ENCODE measurements around the gene ROCK2. TPM values are rescaled to one million over a fixed set of nuclear protein-coding genes. Genes with fewer than 3 reads are reported as not detected.

ROCK2 gene
- total RNA-seq, 4 donors from 2014 or later, result 18.0 to 34.8 (median 23.2) TPM

DNA sequence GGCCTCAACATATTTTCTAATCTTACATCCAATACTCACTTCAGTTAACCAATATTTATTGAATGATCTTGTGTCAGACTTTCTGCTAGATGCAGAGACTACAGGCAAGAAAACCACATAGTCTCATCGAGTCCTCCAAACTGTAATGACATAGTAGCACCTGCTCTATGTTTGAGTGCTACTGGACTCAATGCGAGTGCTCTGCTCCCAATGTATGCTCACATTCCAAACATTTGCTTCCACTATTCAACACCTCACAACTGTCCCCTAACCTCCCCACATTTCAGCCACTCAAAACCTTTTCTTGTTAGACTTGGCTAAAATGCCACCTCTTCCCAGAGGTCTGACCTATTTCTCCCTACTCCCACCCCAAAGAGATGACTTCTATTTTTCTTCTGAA lies 124.0 kb downstream of the ROCK2 start:
- TF ChIP-seq, protein P1, sequence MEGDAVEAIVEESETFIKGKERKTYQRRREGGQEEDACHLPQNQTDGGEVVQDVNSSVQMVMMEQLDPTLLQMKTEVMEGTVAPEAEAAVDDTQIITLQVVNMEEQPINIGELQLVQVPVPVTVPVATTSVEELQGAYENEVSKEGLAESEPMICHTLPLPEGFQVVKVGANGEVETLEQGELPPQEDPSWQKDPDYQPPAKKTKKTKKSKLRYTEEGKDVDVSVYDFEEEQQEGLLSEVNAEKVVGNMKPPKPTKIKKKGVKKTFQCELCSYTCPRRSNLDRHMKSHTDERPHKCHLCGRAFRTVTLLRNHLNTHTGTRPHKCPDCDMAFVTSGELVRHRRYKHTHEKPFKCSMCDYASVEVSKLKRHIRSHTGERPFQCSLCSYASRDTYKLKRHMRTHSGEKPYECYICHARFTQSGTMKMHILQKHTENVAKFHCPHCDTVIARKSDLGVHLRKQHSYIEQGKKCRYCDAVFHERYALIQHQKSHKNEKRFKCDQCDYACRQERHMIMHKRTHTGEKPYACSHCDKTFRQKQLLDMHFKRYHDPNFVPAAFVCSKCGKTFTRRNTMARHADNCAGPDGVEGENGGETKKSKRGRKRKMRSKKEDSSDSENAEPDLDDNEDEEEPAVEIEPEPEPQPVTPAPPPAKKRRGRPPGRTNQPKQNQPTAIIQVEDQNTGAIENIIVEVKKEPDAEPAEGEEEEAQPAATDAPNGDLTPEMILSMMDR (IDR thresholded peaks at IDR 0.05), result no peak
- TF ChIP-seq POLR2A (IDR thresholded peaks at IDR 0.05), result no peak
- intact Hi-C loops (cut with DNase I; ENCODE audit: low total_unique reads), result no loop called here
- 96 to 98% methylated on average over 2 of the region's 2 CpGs for WGBS, 2 donors
- no peak for DNase-seq (ENCODE audit: low spot score in 2 of 2)
- no peak overlapping the region for H3K4me3 ChIP-seq (ENCODE audit: low read depth, poor library complexity, severe bottlenecking)

DNA sequence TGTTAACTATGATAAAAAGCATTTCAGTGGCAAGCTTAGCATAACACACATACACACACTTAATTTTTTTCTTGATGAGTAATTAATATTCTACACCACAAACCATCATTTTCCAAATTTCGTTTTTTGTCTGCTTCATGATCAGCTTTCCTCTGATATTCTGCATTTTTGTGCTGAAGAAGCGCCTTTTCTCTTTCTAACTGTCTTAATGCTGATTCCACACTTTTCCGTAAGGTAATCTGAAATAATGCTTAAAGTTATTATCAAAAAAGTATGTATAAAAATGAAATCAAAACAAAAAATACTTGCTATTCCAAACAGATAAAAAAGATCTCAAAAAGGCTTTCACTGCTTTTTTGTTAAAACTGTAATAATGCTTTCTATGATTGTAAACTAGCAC lies 129.0 kb downstream of the ROCK2 start:
- WGBS, 2 donors, result 90 to 92% methylated on average over 3 of the region's 3 CpGs
- intact Hi-C loops (cut with DNase I; ENCODE audit: low total_unique reads), result no loop called here
- no peak overlapping the region for H3K4me3 ChIP-seq (ENCODE audit: low read depth, poor library complexity, severe bottlenecking)
- no peak for TF ChIP-seq POLR2A (IDR thresholded peaks at IDR 0.05)
- TF ChIP-seq, protein P1 (IDR thresholded peaks at IDR 0.05), result no peak
- DNase-seq (ENCODE audit: low spot score in 2 of 2), result no peak

DNA sequence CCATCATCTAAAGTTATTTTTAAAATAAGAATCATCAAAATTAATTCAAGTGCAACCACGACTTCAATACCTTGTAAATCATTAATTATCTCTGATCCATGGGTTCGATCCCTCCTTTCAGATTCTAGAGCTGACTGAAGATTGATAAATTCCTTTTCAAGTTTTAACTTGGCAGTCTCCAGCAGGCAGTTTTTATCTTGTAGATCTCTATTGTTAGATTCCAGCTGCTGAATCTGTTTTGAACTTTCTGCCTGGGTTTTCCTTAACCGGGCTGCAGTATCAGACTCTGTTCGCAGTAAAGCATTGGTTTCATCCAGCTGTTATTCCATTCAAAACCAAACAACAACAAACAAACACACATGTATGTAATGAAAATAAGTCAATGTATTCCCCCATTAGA lies 129.7 kb downstream of the ROCK2 start:
- intact Hi-C loops (cut with DNase I; ENCODE audit: low total_unique reads), result no loop called here
- WGBS, 2 donors, result 66 to 71% methylated on average over 4 of the region's 4 CpGs
- TF ChIP-seq, protein P1 (IDR thresholded peaks at IDR 0.05), result no peak
- no peak for TF ChIP-seq POLR2A (IDR thresholded peaks at IDR 0.05)

DNA sequence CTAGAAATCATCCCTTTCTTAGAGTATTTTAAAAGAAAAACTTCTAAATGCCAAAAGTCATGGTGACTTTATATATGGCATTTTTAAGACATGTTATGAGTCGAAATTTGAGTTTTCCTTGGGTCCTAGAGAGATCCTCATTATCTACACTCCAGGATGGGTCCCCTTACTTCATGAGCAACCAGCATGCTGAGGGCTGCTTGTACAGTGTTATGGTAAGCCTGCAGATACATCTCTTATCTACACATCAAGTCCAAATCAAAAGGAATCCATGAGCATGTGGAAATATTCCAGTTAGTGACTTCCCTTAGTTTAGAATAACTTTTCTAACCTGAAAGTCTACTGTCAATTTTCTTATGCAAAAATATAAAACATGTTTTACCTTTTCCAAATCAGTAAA lies 130.5 kb downstream of the ROCK2 start:
- 100% methylated on average over 1 of the region's 1 CpG for WGBS, 2 donors
- TF ChIP-seq, protein P1 (IDR thresholded peaks at IDR 0.05), result no peak
- no peak for TF ChIP-seq POLR2A (IDR thresholded peaks at IDR 0.05)
- DNase-seq (ENCODE audit: low spot score in 2 of 2), result no peak
- intact Hi-C loops (cut with DNase I; ENCODE audit: low total_unique reads), result no loop called here
- H3K4me3 ChIP-seq (ENCODE audit: low read depth, poor library complexity, severe bottlenecking), result no peak overlapping the region

More for the DNA sequence above, 129.7 kb downstream of the ROCK2 start:
- H3K4me3 ChIP-seq (ENCODE audit: low read depth, poor library complexity, severe bottlenecking), result no peak overlapping the region
- no peak for DNase-seq (ENCODE audit: low spot score in 2 of 2)

DNA sequence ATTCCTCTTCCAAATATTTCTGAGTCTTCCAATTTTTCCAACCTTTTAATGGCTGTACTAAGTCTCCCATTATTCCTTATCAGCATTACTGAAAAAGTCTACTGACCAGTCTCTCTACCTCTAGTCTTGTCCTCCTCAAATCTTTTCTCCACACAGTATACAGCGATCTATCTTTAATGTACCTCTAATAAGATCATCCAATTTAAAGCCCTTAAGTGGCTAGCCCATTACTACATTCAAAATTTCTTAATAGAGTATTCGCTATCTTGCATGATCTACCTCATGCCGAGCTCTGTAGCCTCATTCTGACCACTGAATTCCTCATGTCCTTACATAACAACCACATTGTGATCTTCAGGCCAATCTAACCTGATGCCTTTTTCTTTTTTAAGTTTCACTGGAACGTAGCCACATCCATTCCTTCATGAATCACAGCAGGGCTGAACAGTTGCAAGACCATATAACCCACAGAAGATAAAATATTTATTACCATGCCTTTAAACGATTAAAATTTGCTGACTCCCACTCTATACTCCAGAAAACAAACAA lies 131.3 kb downstream of the ROCK2 start:
- TF ChIP-seq, protein P1 (IDR thresholded peaks at IDR 0.05), result no peak
- TF ChIP-seq POLR2A (IDR thresholded peaks at IDR 0.05), result no peak
- intact Hi-C loops (cut with DNase I; ENCODE audit: low total_unique reads), result no loop called here
- DNase-seq (ENCODE audit: low spot score in 2 of 2), result no peak
- H3K4me3 ChIP-seq (ENCODE audit: low read depth, poor library complexity, severe bottlenecking), result no peak overlapping the region
- WGBS, 2 donors, result 90% methylated on average over 5 of the region's 5 CpGs

DNA sequence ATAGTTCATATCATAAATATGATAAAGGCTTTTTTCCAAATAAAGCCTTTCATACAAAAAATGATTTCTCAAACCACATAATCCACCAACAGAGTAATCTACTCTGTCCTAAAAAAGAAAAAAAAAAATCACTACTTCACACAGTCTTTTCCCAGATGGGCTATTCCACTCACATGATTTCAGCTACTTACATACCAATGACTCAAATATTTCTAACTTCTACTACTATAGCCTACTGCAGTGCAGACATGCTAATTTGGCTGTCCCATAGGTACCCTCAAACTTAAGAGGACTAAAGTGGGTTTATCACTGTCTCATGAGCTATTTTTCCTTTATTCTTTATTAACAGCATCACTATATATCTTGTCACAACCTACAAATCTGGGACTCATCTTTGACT lies 131.8 kb downstream of the ROCK2 start:
- TF ChIP-seq, protein P1 (IDR thresholded peaks at IDR 0.05), result no peak
- TF ChIP-seq POLR2A (IDR thresholded peaks at IDR 0.05), result no peak
- no peak for DNase-seq (ENCODE audit: low spot score in 2 of 2)
- H3K4me3 ChIP-seq (ENCODE audit: low read depth, poor library complexity, severe bottlenecking), result no peak overlapping the region
- intact Hi-C loops (cut with DNase I; ENCODE audit: low total_unique reads), result no loop called here
